ENCODE data around the gene FGF14. TPM values are rescaled to one million over a fixed set of nuclear protein-coding genes. Genes with fewer than 3 reads are reported as not detected.

FGF14 gene
- total and polyA plus RNA-seq, 2 of the 4 experiments (the other 2 are of a cell fraction) = under 0.01 TPM; not detected in 1

DNA sequence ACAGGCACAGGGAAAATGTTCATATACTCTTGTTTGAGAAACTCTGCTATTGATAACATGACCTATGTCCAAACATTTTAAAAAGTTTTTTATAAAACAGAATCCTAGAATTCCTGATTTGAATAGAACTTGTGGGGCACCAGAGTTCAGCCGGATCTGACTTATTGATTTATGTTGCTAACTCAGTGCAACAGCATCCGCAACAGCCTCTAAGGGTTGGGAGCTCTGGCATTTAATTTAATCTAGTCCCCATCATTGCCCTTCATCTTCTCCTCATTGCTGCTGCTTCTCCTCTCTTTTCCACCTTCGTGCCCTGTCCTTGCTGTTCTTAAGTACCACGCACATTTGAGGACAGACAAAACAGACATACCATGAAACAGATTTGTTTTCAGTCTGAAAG, 214.5 kb downstream of the FGF14 start:
- ATAC-seq (ENCODE audit: low read depth) (no peak), DNase-seq (no peak)
- Histone ChIP-seq H3K9me3 (ENCODE audit: control insufficient read depth, insufficient read depth, low read length) (no peaks in the 10 kb centered on the region), H3K9me1 (ENCODE audit: insufficient read depth, low read length) (0 out of 2 replicates have a peak, but pooled peaks cover 4% of the 10 kb centered on the region), H2BK15ac (ENCODE audit: low read depth, low read length) (no peak overlapping the region), H3K18ac (ENCODE audit: low read depth, low read length) (no peak overlapping the region), H2AK5ac (ENCODE audit: low read depth, low read length) (no peak overlapping the region), H2AFZ (replicated peaks; ENCODE audit: low read length, poor library complexity) (no peak overlapping the region), H3K79me1 (ENCODE audit: low read depth in 1 of 2, low read length in 2 of 2) (no peaks in the 10 kb centered on the region), H3K4me1 (ENCODE audit: control insufficient read depth, insufficient read depth, low read length) (peaks cover 3% of the 10 kb centered on the region; the same call in 1 of the 2 replicates), H4K20me1 (ENCODE audit: insufficient read depth, low read length) (no peaks in the 10 kb centered on the region), H4K8ac (ENCODE audit: low read depth in 2 of 2, low read length in 2 of 2) (no peak overlapping the region), H3K27ac (ENCODE audit: insufficient read depth, low read length) (no peak overlapping the region), H3K36me3 (ENCODE audit: control insufficient read depth, insufficient read depth, low read length) (no peaks in the 10 kb centered on the region), H3K27me3 (ENCODE audit: control insufficient read depth, insufficient read depth, low read length) (no peaks in the 10 kb centered on the region), H2BK120ac (ENCODE audit: low read depth, low read length) (no peak overlapping the region), H4K91ac (ENCODE audit: insufficient read depth, low read depth, low read length) (no peak overlapping the region), H4K5ac (ENCODE audit: low read depth, low read length) (no peak overlapping the region), H3K4me3 (ENCODE audit: insufficient read depth, low read depth, low read length) (no peak overlapping the region), H2AK9ac (replicated peaks; ENCODE audit: low read depth, low read length, poor library complexity) (no peak overlapping the region), H2BK5ac (ENCODE audit: low read depth, low read length, poor library complexity, severe bottlenecking) (no peak overlapping the region), H3K4me2 (ENCODE audit: low read depth, low read length) (no peak overlapping the region), H2BK20ac (ENCODE audit: low read depth, low read length) (no peak overlapping the region), H3K56ac (ENCODE audit: extremely low read depth, insufficient read depth, low read length) (no peak overlapping the region), H3K14ac (replicated peaks; ENCODE audit: low read depth, low read length) (no peak overlapping the region), H3K9ac (ENCODE audit: low read depth, low read length) (no peak overlapping the region), H3K23ac (ENCODE audit: low read depth, low read length) (no peak overlapping the region), H3K4ac (ENCODE audit: low read depth, low read length) (no peak overlapping the region)
- WGBS, 2 experiments (ENCODE audit: extremely low coverage in 2 of 2, insufficient read length in 1 of 2) = 65% methylated on average over 2 of the region's 4 CpGs; no CpG with 5 or more reads in 1 of the 2 experiments
- BruUV-seq (replicated peaks) = no TSS peak
- TF ChIP-seq BHLHE40 (IDR thresholded peaks at IDR 0.05; ENCODE audit: low read depth, low read length) = no peak
- TF ChIP-seq NFE2L2 (IDR thresholded peaks at IDR 0.05; ENCODE audit: low read depth, low read length) = no peak
- no peak for TF ChIP-seq RCOR1 (IDR thresholded peaks at IDR 0.05; ENCODE audit: insufficient replicate concordance, low read length)
- TF ChIP-seq, protein P1, sequence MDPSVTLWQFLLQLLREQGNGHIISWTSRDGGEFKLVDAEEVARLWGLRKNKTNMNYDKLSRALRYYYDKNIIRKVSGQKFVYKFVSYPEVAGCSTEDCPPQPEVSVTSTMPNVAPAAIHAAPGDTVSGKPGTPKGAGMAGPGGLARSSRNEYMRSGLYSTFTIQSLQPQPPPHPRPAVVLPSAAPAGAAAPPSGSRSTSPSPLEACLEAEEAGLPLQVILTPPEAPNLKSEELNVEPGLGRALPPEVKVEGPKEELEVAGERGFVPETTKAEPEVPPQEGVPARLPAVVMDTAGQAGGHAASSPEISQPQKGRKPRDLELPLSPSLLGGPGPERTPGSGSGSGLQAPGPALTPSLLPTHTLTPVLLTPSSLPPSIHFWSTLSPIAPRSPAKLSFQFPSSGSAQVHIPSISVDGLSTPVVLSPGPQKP (IDR thresholded peaks at IDR 0.05; ENCODE audit: borderline replicate concordance, low read depth, low read length) = no peak
- TF ChIP-seq MXI1 (IDR thresholded peaks at IDR 0.05; ENCODE audit: borderline replicate concordance, low read depth, low read length) = no peak
- TF ChIP-seq FOS (IDR thresholded peaks at IDR 0.05; ENCODE audit: low read depth, low read length) = no peak
- no peak for TF ChIP-seq MAFK (IDR thresholded peaks at IDR 0.05; ENCODE audit: low read depth, low read length)
- TF ChIP-seq SMC3 (IDR thresholded peaks at IDR 0.05; ENCODE audit: low read depth, low read length) = no peak
- TF ChIP-seq RAD21 (IDR thresholded peaks at IDR 0.05; ENCODE audit: low read length) = no peak
- no peak for TF ChIP-seq CHD1 (IDR thresholded peaks at IDR 0.05; ENCODE audit: low read depth, low read length)
- TF ChIP-seq, protein P2, sequence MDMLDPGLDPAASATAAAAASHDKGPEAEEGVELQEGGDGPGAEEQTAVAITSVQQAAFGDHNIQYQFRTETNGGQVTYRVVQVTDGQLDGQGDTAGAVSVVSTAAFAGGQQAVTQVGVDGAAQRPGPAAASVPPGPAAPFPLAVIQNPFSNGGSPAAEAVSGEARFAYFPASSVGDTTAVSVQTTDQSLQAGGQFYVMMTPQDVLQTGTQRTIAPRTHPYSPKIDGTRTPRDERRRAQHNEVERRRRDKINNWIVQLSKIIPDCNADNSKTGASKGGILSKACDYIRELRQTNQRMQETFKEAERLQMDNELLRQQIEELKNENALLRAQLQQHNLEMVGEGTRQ (IDR thresholded peaks at IDR 0.05; ENCODE audit: low read depth, low read length) = no peak
- no peak for TF ChIP-seq MAZ (IDR thresholded peaks at IDR 0.05; ENCODE audit: borderline replicate concordance, low read depth, low read length)
- TF ChIP-seq POLR2A (IDR thresholded peaks at IDR 0.05; ENCODE audit: low read depth, low read length) = no peak
- TF ChIP-seq, protein P3, sequence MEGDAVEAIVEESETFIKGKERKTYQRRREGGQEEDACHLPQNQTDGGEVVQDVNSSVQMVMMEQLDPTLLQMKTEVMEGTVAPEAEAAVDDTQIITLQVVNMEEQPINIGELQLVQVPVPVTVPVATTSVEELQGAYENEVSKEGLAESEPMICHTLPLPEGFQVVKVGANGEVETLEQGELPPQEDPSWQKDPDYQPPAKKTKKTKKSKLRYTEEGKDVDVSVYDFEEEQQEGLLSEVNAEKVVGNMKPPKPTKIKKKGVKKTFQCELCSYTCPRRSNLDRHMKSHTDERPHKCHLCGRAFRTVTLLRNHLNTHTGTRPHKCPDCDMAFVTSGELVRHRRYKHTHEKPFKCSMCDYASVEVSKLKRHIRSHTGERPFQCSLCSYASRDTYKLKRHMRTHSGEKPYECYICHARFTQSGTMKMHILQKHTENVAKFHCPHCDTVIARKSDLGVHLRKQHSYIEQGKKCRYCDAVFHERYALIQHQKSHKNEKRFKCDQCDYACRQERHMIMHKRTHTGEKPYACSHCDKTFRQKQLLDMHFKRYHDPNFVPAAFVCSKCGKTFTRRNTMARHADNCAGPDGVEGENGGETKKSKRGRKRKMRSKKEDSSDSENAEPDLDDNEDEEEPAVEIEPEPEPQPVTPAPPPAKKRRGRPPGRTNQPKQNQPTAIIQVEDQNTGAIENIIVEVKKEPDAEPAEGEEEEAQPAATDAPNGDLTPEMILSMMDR (conservative IDR thresholded peaks at IDR 0.05; ENCODE audit: low read depth, low read length) = no peak
- in situ Hi-C loops (cut with MboI; ENCODE audit: low sequenced_read_pairs) (no loop called here), dilution Hi-C loops (cut with HindIII; ENCODE audit: low sequenced_read_pairs, unreplicated experiment) (no loop called here), intact Hi-C loops (cut with micrococcal nuclease) (no loop called here)
- ChIA-PET CTCF (no interaction called here), POLR2A (ENCODE audit: unreplicated experiment) (no interaction called here)

Data from IMR-90 (cell line).